Calu3 (cell line): ENCODE measurements around the gene AAK1. TPM values are rescaled to one million over a fixed set of nuclear protein-coding genes. Genes with fewer than 3 reads are reported as not detected.

Experiments
- BruUV-seq: library from RNA; stranded (reverse); fragments of 400-500 nt; replicated peaks from 2 replicates; lab custom pipeline; 2021; lab: Mats Ljungman, UMichigan
- CTCF ChIA-PET: fragments of 300-600 bp; sonication (Branson Sonifier 250); formaldehyde crosslinking; loops from one replicate; lab custom pipeline; 2022; ENCODE audit warnings: antibody characterized with exemption; lab: Charles Lee
- DNase-seq: peaks from one replicate; pipeline ENCODE4 v3.0.0; 2022
- H3K27ac Mint-ChIP-seq: one replicate; pipeline ENCODE4 v1.8.0; 2022; ENCODE audit warnings: mixed read lengths; ENCODE audit not compliant: unreplicated experiment
- H3K27me3 Mint-ChIP-seq: one replicate; pipeline ENCODE4 v1.8.0; 2022; ENCODE audit warnings: mixed read lengths; ENCODE audit not compliant: unreplicated experiment
- H3K36me3 Mint-ChIP-seq: one replicate; pipeline ENCODE4 v1.8.0; 2022; ENCODE audit warnings: mild to moderate bottlenecking, moderate library complexity, mixed read lengths; ENCODE audit not compliant: insufficient read depth, unreplicated experiment
- H3K4me1 Mint-ChIP-seq: one replicate; pipeline ENCODE4 v1.8.0; 2022; ENCODE audit warnings: mild to moderate bottlenecking, low read depth, mixed read lengths; ENCODE audit not compliant: unreplicated experiment
- H3K4me3 Mint-ChIP-seq: one replicate; pipeline ENCODE4 v1.8.0; 2022; ENCODE audit warnings: mild to moderate bottlenecking, low read depth, moderate library complexity, mixed read lengths; ENCODE audit not compliant: unreplicated experiment
- H3K9me3 Mint-ChIP-seq: one replicate; pipeline ENCODE4 v1.8.0; 2022; ENCODE audit warnings: low read depth, mixed read lengths; ENCODE audit not compliant: unreplicated experiment
- intact Hi-C: fragments of 100-400 bp; cut with micrococcal nuclease; formaldehyde crosslinking; loops from one replicate; pipeline ENCODE4 v1.10.0; 2022; ENCODE audit not compliant: unreplicated experiment
- total RNA-seq: library from RNA; stranded (reverse); gene quantifications from 2 replicates; pipeline ENCODE4 v1.2.3, GENCODE V29; 2022
- TF ChIP-seq, protein P1 (sequence below): fragments of 200-600 bp; IDR thresholded peaks from one replicate; pipeline ENCODE4 v1.8.0; 2022; ENCODE audit warnings: antibody characterized with exemption; ENCODE audit not compliant: unreplicated experiment

Gene AAK1
- total RNA-seq, 1 experiment from 2014 or later = 46.7 TPM

GRCh38 chr2:69539549-69539908 lies 104.0 kb downstream of the AAK1 start:
- H3K27me3 Mint-ChIP-seq = no peaks in the 10 kb centered on the region
- H3K4me1 Mint-ChIP-seq = peaks cover 30% of the 10 kb centered on the region
- no peak overlapping the region for H3K27ac Mint-ChIP-seq
- intact Hi-C loops = no loop called here
- TF ChIP-seq, protein P1, sequence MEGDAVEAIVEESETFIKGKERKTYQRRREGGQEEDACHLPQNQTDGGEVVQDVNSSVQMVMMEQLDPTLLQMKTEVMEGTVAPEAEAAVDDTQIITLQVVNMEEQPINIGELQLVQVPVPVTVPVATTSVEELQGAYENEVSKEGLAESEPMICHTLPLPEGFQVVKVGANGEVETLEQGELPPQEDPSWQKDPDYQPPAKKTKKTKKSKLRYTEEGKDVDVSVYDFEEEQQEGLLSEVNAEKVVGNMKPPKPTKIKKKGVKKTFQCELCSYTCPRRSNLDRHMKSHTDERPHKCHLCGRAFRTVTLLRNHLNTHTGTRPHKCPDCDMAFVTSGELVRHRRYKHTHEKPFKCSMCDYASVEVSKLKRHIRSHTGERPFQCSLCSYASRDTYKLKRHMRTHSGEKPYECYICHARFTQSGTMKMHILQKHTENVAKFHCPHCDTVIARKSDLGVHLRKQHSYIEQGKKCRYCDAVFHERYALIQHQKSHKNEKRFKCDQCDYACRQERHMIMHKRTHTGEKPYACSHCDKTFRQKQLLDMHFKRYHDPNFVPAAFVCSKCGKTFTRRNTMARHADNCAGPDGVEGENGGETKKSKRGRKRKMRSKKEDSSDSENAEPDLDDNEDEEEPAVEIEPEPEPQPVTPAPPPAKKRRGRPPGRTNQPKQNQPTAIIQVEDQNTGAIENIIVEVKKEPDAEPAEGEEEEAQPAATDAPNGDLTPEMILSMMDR = no peak
- H3K4me3 Mint-ChIP-seq = no peak overlapping the region
- BruUV-seq = no TSS peak
- CTCF ChIA-PET = interaction anchor here (0.6 kb wide), 1 partner anchor 220 kb away, joined by 3 read pairs; no protein-coding TSS in a partner anchor
- no peaks in the 10 kb centered on the region for H3K9me3 Mint-ChIP-seq
- H3K36me3 Mint-ChIP-seq = no peaks in the 10 kb centered on the region
- no peak for DNase-seq

GRCh38 chr2:69538872-69539548 lies 104.5 kb downstream of the AAK1 start:
- no peaks in the 10 kb centered on the region for H3K36me3 Mint-ChIP-seq
- no peaks in the 10 kb centered on the region for H3K27me3 Mint-ChIP-seq
- BruUV-seq = no TSS peak
- TF ChIP-seq, protein P1 = no peak
- DNase-seq = no peak
- no peak overlapping the region for H3K4me3 Mint-ChIP-seq
- no peaks in the 10 kb centered on the region for H3K9me3 Mint-ChIP-seq
- H3K4me1 Mint-ChIP-seq = peaks cover 30% of the 10 kb centered on the region
- peak overlapping the region; percentile 36 for H3K27ac Mint-ChIP-seq
- intact Hi-C loops = no loop called here
- CTCF ChIA-PET = no interaction called here

DNA sequence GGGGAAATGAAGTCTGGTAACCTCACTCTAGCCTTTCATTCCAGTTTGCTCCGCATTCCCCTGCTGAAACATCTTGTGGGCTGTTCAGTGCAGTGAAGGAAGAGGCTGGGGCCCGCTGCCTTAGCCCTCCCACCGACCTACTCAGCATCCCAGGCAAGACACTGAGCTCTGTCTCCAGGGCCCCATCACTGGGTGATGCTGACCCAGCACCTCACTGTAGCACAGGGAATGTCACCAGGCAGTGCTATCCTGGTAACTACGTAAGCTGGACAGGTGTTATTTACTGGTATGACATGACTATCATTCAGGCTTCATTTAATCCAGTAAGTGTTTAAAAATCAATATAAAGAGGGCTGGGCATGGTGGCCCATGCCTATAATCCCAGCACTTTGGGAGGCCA lies 105.3 kb downstream of the AAK1 start:
- H3K36me3 Mint-ChIP-seq = no peaks in the 10 kb centered on the region
- H3K4me1 Mint-ChIP-seq = peaks cover 30% of the 10 kb centered on the region

GRCh38 chr2:69535817-69536241 lies 107.7 kb downstream of the AAK1 start:
- Mint-ChIP-seq H3K36me3 (no peaks in the 10 kb centered on the region), H3K27ac (no peak overlapping the region), H3K4me3 (no peak overlapping the region), H3K27me3 (no peaks in the 10 kb centered on the region), H3K4me1 (peaks cover 30% of the 10 kb centered on the region), H3K9me3 (peaks cover 3% of the 10 kb centered on the region)
- intact Hi-C loops = no loop called here
- no peak for DNase-seq
- no TSS peak for BruUV-seq
- TF ChIP-seq, protein P1 = no peak
- CTCF ChIA-PET = no interaction called here

More for the DNA sequence above, 105.3 kb downstream of the AAK1 start:
- no peaks in the 10 kb centered on the region for H3K9me3 Mint-ChIP-seq
- TF ChIP-seq, protein P1 = no peak
- H3K27me3 Mint-ChIP-seq = no peaks in the 10 kb centered on the region
- H3K27ac Mint-ChIP-seq = no peak overlapping the region
- CTCF ChIA-PET = no interaction called here
- BruUV-seq = no TSS peak
- intact Hi-C loops = no loop called here
- no peak for DNase-seq
- H3K4me3 Mint-ChIP-seq = no peak overlapping the region
